H1 (cell line): ENCODE results near the gene TMPRSS11F. TPM values are rescaled to one million over a fixed set of nuclear protein-coding genes. Genes with fewer than 3 reads are reported as not detected.

Source experiments
- CTCF ChIA-PET: fragments of 300-600 bp; sonication (Branson Sonifier 250); formaldehyde crosslinking; loops from one replicate; lab custom pipeline; 2021; ENCODE audit not compliant: partially characterized antibody; lab: Charles Lee
- POLR2A ChIA-PET: fragments of 300-600 bp; sonication (Branson Sonifier 250); formaldehyde crosslinking; loops from one replicate; lab custom pipeline; 2021; ENCODE audit warnings: inconsistent platforms; ENCODE audit not compliant: partially characterized antibody; lab: Charles Lee
- DNase-seq, 2 experiments: peaks; one replicate each; pipeline versions ENCODE4 v3.0.0 to v3.0.0-alpha.2; 2010 to 2022; ENCODE audit warnings: low spot score in 2 of 2, low read depth in 1 of 2, mixed read lengths in 1 of 2
- FAIRE-seq: peaks from 2 replicates; lab custom pipeline; 2011; peaks lifted over from hg19 to GRCh38; lab: Jason Lieb, UNC
- H2AFZ ChIP-seq: 2 replicates; pipeline ENCODE4 v1.8.1; 2012; ENCODE audit warnings: low read length, inconsistent platforms
- H2AK5ac ChIP-seq: 2 replicates; pipeline ENCODE4 v1.6.1; 2013; ENCODE audit warnings: low read depth, low read length
- H2BK120ac ChIP-seq: replicated peaks from 2 replicates; pipeline ENCODE3; 2013; ENCODE audit warnings: low read depth, low read length, inconsistent platforms
- H2BK12ac ChIP-seq: 2 replicates; pipeline ENCODE4 v1.6.1; 2013; ENCODE audit warnings: low read depth, low read length
- H2BK15ac ChIP-seq: 2 replicates; pipeline ENCODE4 v1.6.1; 2013; ENCODE audit warnings: low read length
- H2BK20ac ChIP-seq: 2 replicates; pipeline ENCODE4 v1.6.1; 2013; ENCODE audit warnings: low read length
- H2BK5ac ChIP-seq: 2 replicates; pipeline ENCODE4 v1.6.1; 2013; ENCODE audit warnings: low read depth, low read length
- H3K14ac ChIP-seq: 2 replicates; pipeline ENCODE4 v1.6.1; 2013; ENCODE audit warnings: inconsistent platforms; ENCODE audit not compliant: insufficient read length
- H3K18ac ChIP-seq: 2 replicates; pipeline ENCODE4 v1.6.1; 2013; ENCODE audit warnings: low read length; ENCODE audit errors: extremely low read depth
- H3K23ac ChIP-seq: 2 replicates; pipeline ENCODE4 v1.6.1; 2013; ENCODE audit warnings: inconsistent platforms; ENCODE audit not compliant: insufficient read length
- H3K23me2 ChIP-seq: 2 replicates; pipeline ENCODE4 v1.6.1; 2013; ENCODE audit warnings: low read depth, low read length
- H3K27ac ChIP-seq: 2 replicates; pipeline ENCODE4 v1.6.1; 2011; ENCODE audit warnings: low read depth, low read length, inconsistent platforms
- H3K27me3 ChIP-seq, 4 experiments: replicated peaks in 1 of 4; 1 replicate in 1 of 4; 2 replicates in 3 of 4; pipeline versions ENCODE4 v1.6.1 to v1.8.1; 2011 to 2013; ENCODE audit warnings: low read length in 3 of 4, mild to moderate bottlenecking in 3 of 4, inconsistent platforms in 2 of 4, mixed read lengths in 2 of 4, moderate library complexity in 1 of 4; ENCODE audit not compliant: control insufficient read depth in 3 of 4, insufficient read depth in 3 of 4; ENCODE audit errors: extremely low read depth in 1 of 4
- H3K36me3 ChIP-seq, 4 experiments: 2 replicates each; pipeline versions ENCODE4 v1.6.1 to v1.8.1; 2011 to 2013; ENCODE audit warnings: mild to moderate bottlenecking in 4 of 4, low read length in 3 of 4, moderate library complexity in 2 of 4, control low read depth in 1 of 4, inconsistent platforms in 1 of 4; ENCODE audit not compliant: insufficient read depth in 4 of 4, control insufficient read depth in 2 of 4
- H3K4ac ChIP-seq: replicated peaks from 2 replicates; pipeline ENCODE3; 2013; ENCODE audit warnings: low read length, low read depth, mixed read lengths, inconsistent platforms; ENCODE audit not compliant: insufficient read length
- H3K4me1 ChIP-seq, 4 experiments: replicated peaks in 1 of 4; 1 replicate in 1 of 4; 2 replicates in 3 of 4; pipeline versions ENCODE4 v1.6.1 to v1.8.1; 2011 to 2013; ENCODE audit warnings: low read length in 3 of 4, inconsistent platforms in 2 of 4, mixed read lengths in 1 of 4; ENCODE audit not compliant: insufficient read depth in 4 of 4, control insufficient read depth in 3 of 4
- H3K4me2 ChIP-seq, 2 experiments: 2 replicates each; pipeline versions ENCODE4 v1.6.1 to v1.8.1; 2011 to 2013; ENCODE audit warnings: low read depth in 2 of 2, low read length in 2 of 2, control low read depth in 1 of 2, inconsistent platforms in 1 of 2, mild to moderate bottlenecking in 1 of 2; ENCODE audit not compliant: insufficient read depth in 1 of 2
- H3K4me3 ChIP-seq, 4 experiments: fragments of 200-600, 300-600 bp in 1 of 4; sonication (generic), shearing (Covaris generic), sonication (Bioruptor Twin) in 1 of 4; 2 replicates each; pipeline versions ENCODE4 v1.5.1 to v1.8.1; 2011 to 2016; ENCODE audit warnings: low read length in 4 of 4, low read depth in 3 of 4, control low read depth in 2 of 4, inconsistent platforms in 2 of 4, mild to moderate bottlenecking in 2 of 4, mixed read lengths in 1 of 4, moderate library complexity in 1 of 4; ENCODE audit not compliant: insufficient read depth in 2 of 4; ENCODE audit errors: extremely low read depth in 1 of 4
- H3K56ac ChIP-seq: replicated peaks from 2 replicates; pipeline ENCODE3; 2013; ENCODE audit warnings: low read depth, mild to moderate bottlenecking, mixed read lengths, low read length, inconsistent platforms; ENCODE audit not compliant: insufficient read length
- H3K79me1 ChIP-seq: 2 replicates; pipeline ENCODE4 v1.6.1; 2013; ENCODE audit warnings: low read depth, low read length, control low read depth
- H3K79me2 ChIP-seq, 2 experiments: 2 replicates each; pipeline versions ENCODE4 v1.6.1 to v1.8.1; 2012 to 2013; ENCODE audit warnings: low read length in 2 of 2, mild to moderate bottlenecking in 2 of 2, inconsistent platforms in 1 of 2; ENCODE audit not compliant: insufficient read depth in 2 of 2, control insufficient read depth in 1 of 2
- H3K9ac ChIP-seq, 4 experiments: replicated peaks in 1 of 4; 1 replicate in 1 of 4; 2 replicates in 3 of 4; pipeline versions ENCODE4 v1.6.1 to v1.8.1; 2011 to 2013; ENCODE audit warnings: low read depth in 3 of 4, low read length in 3 of 4, control low read depth in 2 of 4, mild to moderate bottlenecking in 2 of 4, moderate library complexity in 2 of 4, inconsistent platforms in 1 of 4; ENCODE audit errors: extremely low read depth in 1 of 4
- H3K9me3 ChIP-seq, 2 experiments: 2 replicates each; pipeline versions ENCODE4 v1.6.1 to v1.8.1; 2012 to 2013; ENCODE audit warnings: mild to moderate bottlenecking in 2 of 2, moderate library complexity in 2 of 2, control low read depth in 1 of 2, inconsistent platforms in 1 of 2, low read depth in 1 of 2, low read length in 1 of 2, mixed read lengths in 1 of 2; ENCODE audit not compliant: insufficient read depth in 2 of 2
- H4K20me1 ChIP-seq, 2 experiments: replicated peaks in 1 of 2; 2 replicates each; pipeline versions ENCODE3 to v1.8.1; 2011 to 2013; ENCODE audit warnings: inconsistent platforms in 2 of 2, low read length in 2 of 2, mild to moderate bottlenecking in 1 of 2; ENCODE audit not compliant: insufficient read depth in 2 of 2, control insufficient read depth in 1 of 2
- H4K5ac ChIP-seq: 2 replicates; pipeline ENCODE4 v1.6.1; 2013; ENCODE audit warnings: low read length, low read depth, mixed read lengths, inconsistent platforms; ENCODE audit not compliant: insufficient read length
- H4K8ac ChIP-seq: 2 replicates; pipeline ENCODE4 v1.8.0; 2013; ENCODE audit warnings: mild to moderate bottlenecking, moderate library complexity, low read length, inconsistent platforms; ENCODE audit not compliant: insufficient read depth; ENCODE audit errors: extremely low read depth
- H4K91ac ChIP-seq: replicated peaks from 2 replicates; pipeline ENCODE3; 2013; ENCODE audit warnings: low read length, mixed read lengths, inconsistent platforms; ENCODE audit not compliant: insufficient read length
- POU5F1 ChIP-seq: IDR thresholded peaks from 2 replicates; pipeline ENCODE4 v1.6.1; 2011; ENCODE audit warnings: low read depth, mild to moderate bottlenecking, low read length, moderate library complexity
- RAD21 ChIP-seq, 2 experiments: IDR thresholded peaks in 1 of 2; conservative IDR thresholded peaks in 1 of 2; 2 replicates each; pipeline ENCODE4 v1.6.1; 2011; ENCODE audit warnings: low read depth in 2 of 2, low read length in 2 of 2, improper control_type of control experiment in 1 of 2, inconsistent platforms in 1 of 2, mild to moderate bottlenecking in 1 of 2, moderate library complexity in 1 of 2
- SIN3A ChIP-seq, 2 experiments: IDR thresholded peaks in 1 of 2; conservative IDR thresholded peaks in 1 of 2; 2 replicates each; pipeline ENCODE4 v1.6.1; 2011 to 2012; ENCODE audit warnings: low read length in 2 of 2, improper control_type of control experiment in 1 of 2, low read depth in 1 of 2, mild to moderate bottlenecking in 1 of 2
- WGBS, 2 experiments: shearing (Covaris generic) in 1 of 2; methylation state at CpG; one replicate each; pipeline versions ENCODE4 v1.1.6 to v1.1.7; 2013 to 2015; ENCODE audit warnings: low lambda C conversion rate in 2 of 2, mixed read lengths in 2 of 2, inconsistent platforms in 1 of 2, low coverage in 1 of 2, missing lambda C conversion rate in 1 of 2; ENCODE audit not compliant: insufficient replicate concordance in 2 of 2, insufficient coverage in 1 of 2, insufficient read length in 1 of 2; ENCODE audit errors: extremely low coverage in 1 of 2, missing lambda C conversion rate in 1 of 2; 5-methylcytosine and 5-hydroxymethylcytosine counted together
- polyA plus RNA-seq, 7 experiments: library from polyadenylated mRNA; depleted of rRNA in 3 of 7; stranded (reverse) in 5 of 7; unstranded in 2 of 7; fragments of >200 nt in 5 of 7; fragments of 200-250 nt in 2 of 7; gene quantifications; 1 replicate in 5 of 7; 2 replicates in 1 of 7; 4 replicates in 1 of 7; pipeline versions ENCODE4 v1.2.1 to v1.2.3, GENCODE V29; 2011 to 2013; ENCODE audit warnings: missing spikeins in 2 of 7, mixed read lengths in 2 of 7
- total RNA-seq: library from RNA; stranded (reverse); fragmentation: NEBNext Ultra II Directional; extraction: Animal tissue kit (Norgen Biotek cat#: 25700); gene quantifications from 2 replicates; pipeline ENCODE4 v1.2.1, GENCODE V29; 2021
- TF ChIP-seq, protein P1 (sequence below), 3 experiments: IDR thresholded peaks; 1 replicate in 2 of 3; 2 replicates in 1 of 3; pipeline versions ENCODE4 v1.5.1 to v1.6.1; 2011; ENCODE audit warnings: low read length in 3 of 3, mild to moderate bottlenecking in 3 of 3, inconsistent platforms in 2 of 3, low read depth in 1 of 3, moderate library complexity in 1 of 3; ENCODE audit not compliant: insufficient read depth in 1 of 3; ENCODE audit errors: control extremely low read depth in 1 of 3

The TMPRSS11F gene
- total and polyA plus RNA-seq, 2 of the 8 experiments (the other 6 are each of a cell fraction or from before 2014, with no cell fraction given): not detected

DNA sequence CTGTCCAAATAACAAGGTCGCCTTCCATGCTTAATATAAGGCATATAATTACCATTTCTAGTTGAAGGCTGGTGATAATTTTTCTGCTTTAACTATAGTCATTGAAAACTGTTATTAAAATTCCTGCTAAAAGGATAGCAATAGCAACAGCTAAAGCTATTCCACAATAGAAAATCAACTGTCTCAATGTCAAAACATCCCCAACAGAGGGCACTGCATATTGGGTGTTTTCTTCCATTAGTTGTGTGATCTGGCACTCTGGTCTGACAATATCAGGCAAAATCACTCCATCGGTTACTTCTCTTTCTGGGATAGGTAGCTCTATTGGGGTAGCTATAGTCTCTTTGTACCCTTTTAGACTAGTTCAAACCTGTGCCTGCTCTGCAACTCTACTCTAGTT, 53.5 kb downstream of the TMPRSS11F start:
- Histone ChIP-seq H4K8ac (no peak overlapping the region), H2BK20ac (no peak overlapping the region), H2AK5ac (no peak overlapping the region), H3K56ac (no peak overlapping the region), H4K5ac (no peak overlapping the region), H3K4me1 (peaks cover 0 to 4% (median 2%) of the 10 kb centered on the region in 4 experiments; a peak in 3 of 7 replicates), H3K79me1 (no peaks in the 10 kb centered on the region), H2BK120ac (no peak overlapping the region), H4K20me1 (no peaks in the 10 kb centered on the region), H2AFZ (no peak overlapping the region), H4K91ac (no peak overlapping the region), H3K9me3 (no peaks in the 10 kb centered on the region), H3K9ac (no peak overlapping the region), H2BK12ac (no peak overlapping the region), H2BK15ac (no peak overlapping the region), H3K4me2 (no peak overlapping the region), H3K14ac (no peak overlapping the region), H2BK5ac (no peak overlapping the region), H3K23ac (no peak overlapping the region), H3K79me2 (no peaks in the 10 kb centered on the region), H3K27me3 (peaks cover 0 to 2% (median 0%) of the 10 kb centered on the region in 4 experiments; a peak in 1 of 7 replicates), H3K23me2 (no peaks in the 10 kb centered on the region), H3K36me3 (no peaks in the 10 kb centered on the region), H3K18ac (no peak overlapping the region), H3K27ac (no peak overlapping the region), H3K4me3 (no peak overlapping the region), H3K4ac (no peak overlapping the region)
- FAIRE-seq: peak; percentile 19
- no peak for DNase-seq
- 79% methylated on average over 2 of the region's 2 CpGs; no CpG with 5 or more reads in 1 of the 2 experiments for WGBS, 2 experiments
- TF ChIP-seq RAD21 (IDR thresholded peaks at IDR 0.05 in 1 of 2, conservative IDR thresholded peaks at IDR 0.05 in 1 of 2; ENCODE audit: low read depth in 2 of 2, low read length in 2 of 2) (peak; percentile 51 to 61), POU5F1 (no peak), SIN3A (conservative IDR thresholded peaks at IDR 0.05 in 1 of 2, IDR thresholded peaks at IDR 0.05 in 1 of 2; ENCODE audit: low read depth in 1 of 2, low read length in 2 of 2) (no peak)
- TF ChIP-seq, protein P1, sequence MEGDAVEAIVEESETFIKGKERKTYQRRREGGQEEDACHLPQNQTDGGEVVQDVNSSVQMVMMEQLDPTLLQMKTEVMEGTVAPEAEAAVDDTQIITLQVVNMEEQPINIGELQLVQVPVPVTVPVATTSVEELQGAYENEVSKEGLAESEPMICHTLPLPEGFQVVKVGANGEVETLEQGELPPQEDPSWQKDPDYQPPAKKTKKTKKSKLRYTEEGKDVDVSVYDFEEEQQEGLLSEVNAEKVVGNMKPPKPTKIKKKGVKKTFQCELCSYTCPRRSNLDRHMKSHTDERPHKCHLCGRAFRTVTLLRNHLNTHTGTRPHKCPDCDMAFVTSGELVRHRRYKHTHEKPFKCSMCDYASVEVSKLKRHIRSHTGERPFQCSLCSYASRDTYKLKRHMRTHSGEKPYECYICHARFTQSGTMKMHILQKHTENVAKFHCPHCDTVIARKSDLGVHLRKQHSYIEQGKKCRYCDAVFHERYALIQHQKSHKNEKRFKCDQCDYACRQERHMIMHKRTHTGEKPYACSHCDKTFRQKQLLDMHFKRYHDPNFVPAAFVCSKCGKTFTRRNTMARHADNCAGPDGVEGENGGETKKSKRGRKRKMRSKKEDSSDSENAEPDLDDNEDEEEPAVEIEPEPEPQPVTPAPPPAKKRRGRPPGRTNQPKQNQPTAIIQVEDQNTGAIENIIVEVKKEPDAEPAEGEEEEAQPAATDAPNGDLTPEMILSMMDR (IDR thresholded peaks at IDR 0.05; ENCODE audit: control extremely low read depth in 1 of 3, insufficient read depth in 1 of 3, low read depth in 1 of 3, low read length in 3 of 3): peak in 2 of 3 experiments; percentile 32 to 51; a peak in 2 of 4 replicates
- CTCF ChIA-PET: interaction anchor here (0.6 to 6.5 kb wide), 10 partner anchors 8 to 331 kb away, joined by 3 to 43 read pairs (median 4); no protein-coding TSS in a partner anchor
- POLR2A ChIA-PET: no interaction called here
